HG02759 (cell line): ENCODE data around the gene PRDM16.
"Not testable (repeated sequence)": the region's sequence is repeated elsewhere in the genome, so short reads cannot be mapped to it uniquely, and the experiment has no call there.

Experiments
- ATAC-seq: cut with Tn5 transposase; IDR thresholded peaks from one replicate; pipeline ENCODE4 v1.9.1; 2021; ENCODE audit warnings: mild to moderate bottlenecking, moderate library complexity; ENCODE audit not compliant: unreplicated experiment

PRDM16 gene

GRCh38 chr1:3080053-3080955, 11.3 kb downstream of the PRDM16 start:
- no peak for ATAC-seq

GRCh38 chr1:3081171-3081683, 12.2 kb downstream of the PRDM16 start:
- ATAC-seq, result no peak

- no peak for ATAC-seq
Measured at GRCh38 chr1:3082051-3082450, 13.0 kb downstream of the PRDM16 start.

GRCh38 chr1:3082571-3083516, 13.8 kb downstream of the PRDM16 start:
- no peak for ATAC-seq

- no peak for ATAC-seq
Measured at GRCh38 chr1:3084154-3084553, 15.2 kb downstream of the PRDM16 start.

- no peak for ATAC-seq
Measured at GRCh38 chr1:3084726-3085125, 15.7 kb downstream of the PRDM16 start.

GRCh38 chr1:3085721-3086120, 16.7 kb downstream of the PRDM16 start:
- no peak for ATAC-seq

GRCh38 chr1:3086272-3086974, 17.4 kb downstream of the PRDM16 start:
- ATAC-seq, result no peak

- ATAC-seq, result no peak
Measured at GRCh38 chr1:3087049-3087448, 18.0 kb downstream of the PRDM16 start.

GRCh38 chr1:3087946-3088668, 19.1 kb downstream of the PRDM16 start:
- not testable (repeated sequence) for ATAC-seq

- ATAC-seq, result no peak
Measured at GRCh38 chr1:3089490-3089889, 20.5 kb downstream of the PRDM16 start.

- no peak for ATAC-seq
Measured at GRCh38 chr1:3091334-3091733, 22.3 kb downstream of the PRDM16 start.

- ATAC-seq, result no peak
Measured at GRCh38 chr1:3092530-3092929, 23.5 kb downstream of the PRDM16 start.

- ATAC-seq, result no peak
Measured at GRCh38 chr1:3093898-3094626, 25.1 kb downstream of the PRDM16 start.

GRCh38 chr1:3094863-3095780, 26.1 kb downstream of the PRDM16 start:
- ATAC-seq, result no peak

- no peak for ATAC-seq
Measured at GRCh38 chr1:3096345-3096744, 27.3 kb downstream of the PRDM16 start.

GRCh38 chr1:3097231-3097630, 28.2 kb downstream of the PRDM16 start:
- no peak for ATAC-seq

GRCh38 chr1:3097861-3098260, 28.9 kb downstream of the PRDM16 start:
- no peak for ATAC-seq
